ENCODE measurements around the gene NOMO2.
"Not testable (repeated sequence)": the region's sequence is repeated elsewhere in the genome, so short reads cannot be mapped to it uniquely, and the experiment has no call there.

The NOMO2 gene

GRCh38 chr16:18498430-18498829 lies 63.5 kb downstream of the NOMO2 start:
- not testable (repeated sequence) for DNase-seq

GRCh38 chr16:18497032-18497431 lies 64.9 kb downstream of the NOMO2 start:
- DNase-seq = not testable (repeated sequence)

- not testable (repeated sequence) for DNase-seq
Measured at GRCh38 chr16:18492118-18492897, 69.6 kb downstream of the NOMO2 start.

GRCh38 chr16:18436025-18436424 lies 125.9 kb downstream of the NOMO2 start:
- DNase-seq = not testable (repeated sequence)

DNA sequence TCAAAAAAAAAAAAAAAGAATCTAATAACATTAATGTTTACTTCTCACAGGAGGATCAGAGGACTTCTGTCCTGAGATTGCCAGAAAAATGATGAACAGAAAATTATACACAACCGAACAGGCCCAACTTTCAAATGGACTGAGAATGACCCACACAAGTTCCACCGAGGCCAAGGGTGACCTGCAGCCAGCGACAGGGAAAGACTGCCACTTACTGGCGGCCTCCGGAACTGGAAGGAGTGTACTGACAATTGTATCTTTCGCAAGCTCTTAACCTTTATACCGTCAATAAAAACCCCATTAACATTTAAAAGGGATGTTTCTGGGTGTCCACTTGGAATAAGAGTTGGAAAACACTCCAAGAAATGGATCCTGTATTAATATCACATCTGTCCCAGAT lies 146.1 kb downstream of the NOMO2 start:
- DNase-seq = not testable (repeated sequence)

GRCh38 chr16:18409532-18410293 lies 152.2 kb downstream of the NOMO2 start:
- DNase-seq = not testable (repeated sequence)

DNA sequence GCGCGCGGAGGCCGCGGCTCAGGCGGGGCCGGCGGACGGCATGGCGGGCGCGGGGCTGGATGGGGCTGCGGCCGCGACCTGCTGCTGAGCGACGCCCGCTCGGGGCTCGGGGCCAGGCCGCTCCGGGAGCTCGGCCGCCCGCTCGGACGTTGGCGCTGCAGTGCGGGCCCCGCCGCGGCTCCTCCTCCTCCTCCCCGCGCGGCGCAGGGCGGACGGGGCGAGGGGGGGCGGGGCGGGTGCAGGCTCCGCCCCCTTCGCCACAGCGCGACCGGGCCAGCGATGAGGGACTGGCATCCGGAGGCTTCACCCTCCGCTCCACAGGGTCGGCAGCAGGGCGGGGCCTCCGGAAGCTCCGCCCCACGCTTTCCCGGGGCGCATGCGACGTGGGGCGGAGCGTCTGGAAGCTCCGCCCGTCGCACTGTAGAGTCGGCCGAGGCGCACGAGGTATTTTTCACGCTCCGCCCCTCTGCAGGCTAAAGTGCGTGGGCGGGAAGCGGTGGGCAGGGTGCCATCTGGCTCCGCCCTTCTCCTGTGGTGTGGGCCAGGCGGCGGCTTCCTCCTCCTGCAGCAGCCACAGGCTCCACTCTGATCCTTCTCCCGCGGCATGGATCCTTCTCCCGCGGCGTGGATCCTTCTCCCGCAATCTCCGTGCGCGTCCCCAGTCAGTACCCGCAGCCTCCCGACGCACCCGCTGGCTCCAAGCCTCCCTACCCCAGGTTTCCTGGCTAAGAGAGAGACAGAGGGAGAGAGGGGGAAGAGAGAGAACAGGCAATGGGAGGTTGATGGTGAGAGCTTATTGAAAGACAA lies 159.8 kb downstream of the NOMO2 start:
- DNase-seq = not testable (repeated sequence)

DNA sequence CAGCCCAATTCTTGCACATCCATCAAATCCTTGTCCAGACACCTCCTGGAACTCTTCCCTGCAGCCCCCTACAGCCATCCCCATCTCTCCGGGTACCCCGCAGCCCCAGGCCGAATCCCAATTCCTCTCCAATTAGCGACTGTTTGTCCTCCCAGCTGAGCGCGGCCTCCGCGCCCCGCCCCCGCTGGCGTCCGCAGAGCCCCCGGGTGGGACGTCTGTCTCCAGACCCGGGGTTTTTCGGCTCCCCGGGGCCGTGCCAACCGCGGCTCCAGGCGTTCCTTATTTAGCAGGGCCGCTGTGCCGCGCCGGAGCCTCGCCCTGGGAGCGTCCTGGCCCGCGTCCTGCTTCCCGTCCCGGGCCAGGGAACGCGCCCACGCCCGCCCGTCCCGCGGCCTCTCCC lies 160.7 kb downstream of the NOMO2 start:
- not testable (repeated sequence) for DNase-seq

- not testable (repeated sequence) for DNase-seq
Measured at GRCh38 chr16:18394363-18394762, 167.5 kb downstream of the NOMO2 start.

- not testable (repeated sequence) for DNase-seq
Measured at GRCh38 chr16:18387767-18388166, 174.1 kb downstream of the NOMO2 start.

DNA sequence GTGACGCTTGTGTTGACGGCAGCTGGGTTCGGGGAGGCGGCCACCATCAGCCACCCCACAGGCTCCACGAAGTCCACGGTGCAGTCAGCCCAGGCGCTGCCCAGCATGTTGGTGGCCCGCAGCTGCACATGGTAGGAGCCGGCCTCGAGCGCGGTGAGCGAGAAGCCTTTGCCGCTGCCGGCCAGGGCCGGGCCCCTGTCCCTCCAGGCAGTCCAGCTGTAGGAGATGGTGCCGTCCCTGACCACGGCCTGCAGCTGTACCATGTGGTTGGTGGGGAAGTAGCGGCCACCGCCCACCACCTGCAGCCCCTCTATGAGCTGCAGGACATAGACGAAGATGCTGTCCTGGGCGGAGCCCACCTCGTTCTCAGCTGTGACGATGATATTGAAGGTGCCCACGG lies 175.4 kb downstream of the NOMO2 start:
- not testable (repeated sequence) for DNase-seq

DNA sequence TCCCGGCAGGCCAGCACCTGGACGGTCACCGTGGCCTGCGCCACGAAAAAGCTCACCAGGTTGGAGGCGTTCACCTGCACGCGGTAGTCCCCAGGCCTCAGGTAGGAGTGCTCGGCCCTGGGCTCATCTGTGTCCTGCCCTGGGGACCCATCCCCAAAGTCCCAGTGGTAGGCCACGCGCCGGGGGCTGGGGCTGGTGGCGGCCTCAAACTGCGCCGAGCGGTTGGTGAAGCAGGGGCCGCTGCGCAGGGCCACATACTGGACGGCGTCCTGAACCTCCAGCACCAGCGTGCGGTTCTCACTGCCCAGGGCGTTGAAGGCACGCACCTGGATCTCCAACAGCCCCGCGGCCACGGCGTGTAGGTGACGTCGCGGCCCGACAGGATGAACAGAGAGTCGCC lies 176.6 kb downstream of the NOMO2 start:
- DNase-seq = not testable (repeated sequence)

DNA sequence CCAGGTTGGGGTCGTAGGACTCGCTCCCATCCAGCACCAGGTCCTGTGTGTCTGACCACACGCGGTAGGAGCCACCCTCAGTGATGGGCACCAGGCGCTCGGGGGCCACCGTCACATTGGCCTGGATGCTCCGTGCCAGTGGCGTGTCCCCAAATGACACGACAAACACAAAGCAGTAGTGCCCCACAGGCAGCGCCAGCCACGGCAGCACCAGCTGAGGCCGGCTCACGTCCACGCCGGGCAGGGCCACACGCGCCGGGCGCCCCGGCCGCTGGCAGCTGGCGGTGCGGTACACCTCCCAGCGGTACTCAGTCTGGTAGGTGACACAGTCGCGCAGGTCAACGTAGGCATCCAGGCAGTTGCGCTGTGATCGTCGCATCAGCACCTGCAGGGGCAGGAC lies 177.0 kb downstream of the NOMO2 start:
- not testable (repeated sequence) for DNase-seq

- DNase-seq = not testable (repeated sequence)
Measured at GRCh38 chr16:18384098-18384636, 177.7 kb downstream of the NOMO2 start.

GRCh38 chr16:18382696-18383095 lies 179.2 kb downstream of the NOMO2 start:
- not testable (repeated sequence) for DNase-seq
